HG02678 (cell line): ENCODE data around the gene TTC17.
"Not testable (repeated sequence)": the region's sequence is repeated elsewhere in the genome, so short reads cannot be mapped to it uniquely, and the experiment has no call there.

Experiments
- ATAC-seq: cut with Tn5 transposase; IDR thresholded peaks from one replicate; pipeline ENCODE4 v1.9.1; 2021; ENCODE audit warnings: mild to moderate bottlenecking, moderate library complexity; ENCODE audit not compliant: unreplicated experiment

The TTC17 gene, protein sequence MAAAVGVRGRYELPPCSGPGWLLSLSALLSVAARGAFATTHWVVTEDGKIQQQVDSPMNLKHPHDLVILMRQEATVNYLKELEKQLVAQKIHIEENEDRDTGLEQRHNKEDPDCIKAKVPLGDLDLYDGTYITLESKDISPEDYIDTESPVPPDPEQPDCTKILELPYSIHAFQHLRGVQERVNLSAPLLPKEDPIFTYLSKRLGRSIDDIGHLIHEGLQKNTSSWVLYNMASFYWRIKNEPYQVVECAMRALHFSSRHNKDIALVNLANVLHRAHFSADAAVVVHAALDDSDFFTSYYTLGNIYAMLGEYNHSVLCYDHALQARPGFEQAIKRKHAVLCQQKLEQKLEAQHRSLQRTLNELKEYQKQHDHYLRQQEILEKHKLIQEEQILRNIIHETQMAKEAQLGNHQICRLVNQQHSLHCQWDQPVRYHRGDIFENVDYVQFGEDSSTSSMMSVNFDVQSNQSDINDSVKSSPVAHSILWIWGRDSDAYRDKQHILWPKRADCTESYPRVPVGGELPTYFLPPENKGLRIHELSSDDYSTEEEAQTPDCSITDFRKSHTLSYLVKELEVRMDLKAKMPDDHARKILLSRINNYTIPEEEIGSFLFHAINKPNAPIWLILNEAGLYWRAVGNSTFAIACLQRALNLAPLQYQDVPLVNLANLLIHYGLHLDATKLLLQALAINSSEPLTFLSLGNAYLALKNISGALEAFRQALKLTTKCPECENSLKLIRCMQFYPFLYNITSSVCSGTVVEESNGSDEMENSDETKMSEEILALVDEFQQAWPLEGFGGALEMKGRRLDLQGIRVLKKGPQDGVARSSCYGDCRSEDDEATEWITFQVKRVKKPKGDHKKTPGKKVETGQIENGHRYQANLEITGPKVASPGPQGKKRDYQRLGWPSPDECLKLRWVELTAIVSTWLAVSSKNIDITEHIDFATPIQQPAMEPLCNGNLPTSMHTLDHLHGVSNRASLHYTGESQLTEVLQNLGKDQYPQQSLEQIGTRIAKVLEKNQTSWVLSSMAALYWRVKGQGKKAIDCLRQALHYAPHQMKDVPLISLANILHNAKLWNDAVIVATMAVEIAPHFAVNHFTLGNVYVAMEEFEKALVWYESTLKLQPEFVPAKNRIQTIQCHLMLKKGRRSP

DNA sequence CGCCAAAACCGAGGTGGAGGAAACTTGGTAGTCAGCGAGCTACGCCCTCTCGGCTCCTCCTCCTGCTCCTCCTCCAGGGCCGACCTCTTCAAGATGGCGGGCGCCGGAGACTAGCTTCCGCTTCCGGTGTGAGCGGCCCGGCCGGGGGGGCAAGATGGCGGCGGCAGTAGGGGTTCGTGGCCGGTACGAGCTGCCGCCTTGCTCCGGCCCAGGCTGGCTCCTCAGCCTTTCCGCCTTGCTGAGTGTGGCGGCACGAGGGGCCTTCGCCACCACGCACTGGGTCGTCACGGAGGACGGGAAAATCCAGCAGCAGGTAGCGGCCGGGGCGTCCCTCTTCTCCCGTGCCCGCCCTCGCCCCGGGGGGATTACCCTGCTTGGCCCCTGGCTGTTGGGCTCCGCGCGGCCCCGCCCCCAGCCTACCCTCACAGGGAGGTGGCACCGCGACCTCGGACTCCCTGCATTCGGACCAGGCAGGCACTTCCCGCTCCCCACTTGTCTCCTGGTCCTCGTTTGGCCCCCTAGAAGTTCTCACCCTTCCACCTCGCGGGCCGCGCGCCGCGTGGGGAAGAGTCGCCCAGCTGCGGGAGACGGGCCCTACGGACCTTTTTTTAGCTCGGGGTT is at the start of gene TTC17:
TSS of gene TTC17 (plus strand) at position 120 of the 621 bp plus-strand sequence. CDS start at position 155, 35 bp downstream.
- ATAC-seq = peak; percentile 94

DNA sequence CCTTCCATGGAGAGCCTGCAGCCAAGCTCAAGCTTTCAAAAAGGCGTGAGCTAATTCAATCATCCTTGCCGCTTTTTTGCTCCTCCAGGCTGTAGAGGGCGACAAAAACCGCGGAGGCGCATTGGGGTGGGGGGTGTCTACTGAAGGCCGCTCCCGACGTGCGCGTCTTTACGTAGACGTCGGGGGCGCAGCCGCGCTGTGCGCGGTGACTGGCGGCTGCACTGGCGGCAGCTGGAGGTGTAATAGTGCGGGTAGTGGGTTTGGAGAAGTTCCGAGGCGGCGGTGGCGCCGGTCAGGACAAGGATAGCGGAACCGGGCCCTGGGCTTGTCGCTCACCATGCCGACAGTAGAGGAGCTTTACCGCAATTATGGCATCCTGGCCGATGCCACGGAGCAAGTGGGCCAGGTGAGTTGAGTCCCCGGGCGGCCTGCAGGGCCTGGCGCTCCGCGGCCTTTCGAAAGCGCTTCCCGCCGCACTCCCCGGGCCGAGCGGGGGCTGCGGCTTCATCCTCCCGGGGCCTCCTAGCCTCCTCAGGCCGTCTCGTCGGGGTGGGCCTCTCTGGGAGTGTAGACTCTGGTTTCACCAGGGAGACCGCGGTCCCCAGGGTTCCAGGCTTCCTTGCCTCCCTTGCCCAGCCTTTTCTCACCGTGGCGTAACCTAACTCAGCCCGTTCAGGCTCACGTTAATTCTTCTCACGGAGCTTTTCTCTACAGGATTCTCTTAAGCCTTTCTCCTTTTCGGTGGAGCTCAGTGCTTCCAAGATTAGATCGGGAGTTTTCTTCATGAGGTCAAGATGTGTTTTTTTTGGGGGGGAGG is 46.7 kb upstream of the TTC17 start, which contains the start of gene API5:
TSS of gene API5 (plus strand) at position 206 of the 817 bp plus-strand sequence. CDS start at position 338, 132 bp downstream.
- peak; percentile 99 for ATAC-seq

DNA sequence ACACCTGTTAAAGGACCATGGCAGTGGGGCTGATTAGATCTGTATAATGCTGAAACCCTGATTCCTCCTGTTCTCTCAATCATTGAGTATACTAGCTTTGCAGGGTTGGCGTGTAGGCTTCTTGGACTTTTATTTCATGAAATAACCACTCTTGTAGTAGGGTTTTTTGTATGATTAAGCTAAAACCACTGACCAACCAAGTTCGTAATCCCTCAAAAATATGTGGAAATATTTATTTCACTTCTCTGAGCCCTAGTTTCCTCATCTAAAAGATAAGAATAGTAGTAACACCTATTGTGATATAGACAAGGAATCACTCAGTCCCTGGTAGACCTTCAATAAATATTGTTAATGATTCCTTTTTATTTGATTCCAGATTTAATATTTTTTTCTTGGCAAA is 42.8 kb upstream of the TTC17 start:
- no peak for ATAC-seq

DNA sequence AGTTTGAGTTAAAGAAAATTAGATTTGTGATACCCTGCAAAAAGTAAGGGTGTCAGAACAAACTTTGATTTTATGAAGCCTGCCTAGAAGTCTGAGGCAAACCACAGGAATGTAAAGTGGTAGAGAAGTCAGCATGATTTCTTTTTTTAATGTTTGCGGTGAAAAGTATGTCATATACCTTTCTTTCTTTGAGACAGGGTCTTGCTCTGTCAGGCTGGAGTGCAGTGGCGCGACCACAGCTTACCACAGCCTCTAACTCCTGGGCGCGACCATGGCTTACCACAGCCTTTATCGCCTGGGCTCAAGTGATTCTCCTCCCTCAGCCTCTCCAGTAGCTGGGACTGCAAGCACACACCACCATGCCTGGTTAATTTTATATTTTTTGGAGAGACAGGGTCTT is 42.3 kb upstream of the TTC17 start:
- no peak for ATAC-seq

DNA sequence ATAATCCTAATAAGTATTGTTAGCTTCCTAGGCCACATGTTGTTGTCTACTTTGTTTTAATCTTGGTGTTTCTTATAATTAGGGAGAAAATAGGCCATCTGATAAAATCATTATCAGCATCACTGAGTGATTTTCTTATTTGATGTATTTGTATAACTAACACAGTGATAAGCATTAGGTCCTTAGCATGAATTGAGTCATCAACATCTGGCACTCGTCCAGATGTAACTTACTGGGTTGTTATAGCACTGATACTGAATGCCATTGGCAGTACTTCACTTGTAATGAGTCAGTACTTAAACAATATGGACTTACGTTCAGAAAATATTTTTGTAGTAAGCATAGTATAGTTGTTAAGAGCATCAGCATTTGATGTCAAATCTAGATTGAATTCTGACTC is 30.7 kb upstream of the TTC17 start:
- no peak for ATAC-seq

DNA sequence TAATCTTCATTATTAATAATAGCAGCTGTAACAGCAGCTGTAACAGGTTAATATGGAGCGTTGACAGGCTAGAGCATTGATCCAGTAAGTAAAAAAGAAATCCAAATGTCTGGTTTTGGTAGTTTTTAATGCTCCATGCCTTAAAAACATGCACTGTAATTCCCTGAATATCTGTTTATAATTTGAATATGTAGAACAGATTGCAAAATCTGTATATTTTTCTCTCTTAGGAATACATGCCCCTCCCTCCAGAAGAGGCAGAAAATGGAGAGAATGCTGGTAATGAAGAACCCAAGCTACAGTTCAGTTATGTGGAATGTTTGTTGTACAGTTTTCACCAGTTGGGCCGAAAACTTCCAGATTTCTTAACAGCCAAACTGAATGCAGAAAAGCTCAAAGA is 30.2 kb upstream of the TTC17 start:
- ATAC-seq = no peak

DNA sequence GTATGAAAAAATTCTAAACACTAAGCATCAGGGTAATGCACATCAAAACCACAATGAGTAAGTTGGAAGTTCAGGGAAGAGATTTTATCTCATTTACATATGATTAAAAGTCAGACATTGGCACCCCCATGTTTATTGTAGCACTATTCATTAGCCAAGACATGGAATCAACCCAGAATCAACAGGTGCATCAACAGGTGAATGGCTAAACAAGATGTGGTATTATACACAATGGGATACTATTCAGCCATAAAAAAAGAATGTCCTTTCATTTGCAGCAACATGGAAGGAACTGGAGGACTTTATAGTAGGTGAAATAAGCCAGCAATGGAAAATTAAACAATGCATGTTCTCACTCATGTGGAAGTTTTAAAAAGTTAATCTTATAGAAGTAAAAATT is 17.6 kb upstream of the TTC17 start:
- no peak for ATAC-seq

DNA sequence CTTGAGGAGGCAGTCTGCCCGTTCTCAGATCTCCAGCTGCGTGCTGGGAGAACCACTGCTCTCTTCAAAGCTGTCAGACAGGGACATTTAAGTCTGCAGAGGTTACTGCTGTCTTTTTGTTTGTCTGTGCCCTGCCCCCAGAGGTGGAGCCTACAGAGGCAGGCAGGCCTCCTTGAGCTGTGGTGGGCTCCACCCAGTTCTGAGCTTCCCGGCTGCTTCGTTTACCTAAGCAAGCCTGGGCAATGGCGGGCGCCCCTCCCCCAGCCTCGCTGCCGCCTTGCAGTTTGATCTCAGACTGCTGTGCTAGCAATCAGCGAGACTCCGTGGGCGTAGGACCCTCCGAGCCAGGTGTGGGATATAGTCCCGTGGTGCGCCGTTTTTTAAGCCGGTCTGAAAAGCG is 7.3 kb upstream of the TTC17 start:
- not testable (repeated sequence) for ATAC-seq

DNA sequence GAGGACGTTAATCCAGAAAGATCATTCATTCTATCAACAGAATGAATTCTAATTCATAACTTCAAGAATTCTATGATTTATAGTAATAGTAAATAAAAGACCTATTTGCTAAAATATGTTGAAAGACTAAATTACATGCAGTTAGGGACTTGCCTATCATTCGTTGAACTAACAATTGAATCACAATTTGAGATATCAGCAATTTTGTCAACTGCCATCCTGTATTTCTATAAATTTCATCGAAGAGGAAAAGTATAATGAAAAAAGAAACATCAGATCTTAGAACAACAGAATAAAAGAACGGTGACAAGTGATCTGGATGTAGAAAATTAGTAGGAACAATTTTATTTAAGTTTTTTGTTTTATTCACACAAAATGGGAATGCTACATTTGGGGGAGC is 4.4 kb upstream of the TTC17 start:
- no peak for ATAC-seq

DNA sequence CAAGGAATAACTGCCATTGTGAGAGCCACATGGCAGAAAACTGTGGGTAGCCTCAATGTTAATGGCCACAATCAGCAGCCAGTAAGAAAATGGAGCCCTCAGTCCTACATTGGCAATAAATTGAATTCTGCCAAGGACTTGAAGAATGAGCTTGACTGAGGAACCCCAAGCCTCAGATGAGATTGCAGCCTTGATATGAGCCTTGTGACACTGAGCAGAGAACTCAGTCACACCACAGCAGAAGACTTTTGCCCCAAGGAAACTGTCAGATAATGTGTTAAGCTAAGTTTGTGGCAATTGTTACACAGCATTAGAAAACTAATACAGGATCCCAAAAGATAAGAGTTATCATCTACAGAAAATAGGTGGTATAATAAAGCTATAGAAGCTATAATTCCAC is 2.4 kb upstream of the TTC17 start:
- no peak for ATAC-seq

DNA sequence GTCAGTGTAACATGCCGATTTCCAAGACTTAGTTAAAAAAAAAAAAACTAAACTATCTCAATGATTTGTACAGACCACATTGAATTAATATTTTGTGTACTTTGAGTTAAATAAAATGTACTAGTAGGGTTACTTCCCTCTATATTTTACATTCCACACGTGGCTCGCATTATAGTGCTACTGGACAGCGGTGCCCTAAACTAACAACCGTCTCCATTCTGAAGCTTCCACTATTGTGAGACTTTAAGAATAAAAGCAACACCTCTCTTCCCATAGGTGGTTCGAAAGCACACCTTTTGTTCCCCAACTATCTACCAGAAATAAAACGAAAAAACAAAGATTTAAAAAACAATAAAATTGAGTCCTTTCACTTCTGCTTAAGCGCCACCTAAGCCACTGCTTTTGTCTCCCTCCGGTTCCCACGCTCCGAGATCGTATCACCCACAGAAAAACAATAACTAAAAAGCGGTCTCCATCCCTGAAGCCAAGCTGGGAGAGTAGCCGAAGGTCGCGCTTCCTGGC is 380 bp upstream of the TTC17 start:
- ATAC-seq = no peak

DNA sequence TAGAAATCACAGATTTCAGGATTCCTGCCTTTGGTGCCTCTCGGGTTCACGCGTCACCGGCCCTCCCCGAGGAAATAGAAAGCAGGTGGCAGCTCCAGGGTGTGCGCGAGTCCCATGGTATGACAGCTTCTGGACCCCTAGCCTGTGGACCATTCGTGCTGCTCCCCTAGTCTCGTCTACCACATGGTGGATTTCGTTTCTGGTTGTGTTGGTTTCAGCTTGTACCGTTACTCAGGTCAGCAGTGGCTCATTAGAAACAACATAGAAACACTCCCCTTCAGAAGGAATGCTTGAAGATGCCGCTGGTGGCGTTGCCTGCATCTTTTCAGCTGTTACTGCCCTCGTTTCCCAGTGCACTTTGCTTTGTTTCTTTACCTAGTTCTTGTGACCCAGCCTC is 700 bp downstream of the TTC17 start:
- ATAC-seq = peak; percentile 43

DNA sequence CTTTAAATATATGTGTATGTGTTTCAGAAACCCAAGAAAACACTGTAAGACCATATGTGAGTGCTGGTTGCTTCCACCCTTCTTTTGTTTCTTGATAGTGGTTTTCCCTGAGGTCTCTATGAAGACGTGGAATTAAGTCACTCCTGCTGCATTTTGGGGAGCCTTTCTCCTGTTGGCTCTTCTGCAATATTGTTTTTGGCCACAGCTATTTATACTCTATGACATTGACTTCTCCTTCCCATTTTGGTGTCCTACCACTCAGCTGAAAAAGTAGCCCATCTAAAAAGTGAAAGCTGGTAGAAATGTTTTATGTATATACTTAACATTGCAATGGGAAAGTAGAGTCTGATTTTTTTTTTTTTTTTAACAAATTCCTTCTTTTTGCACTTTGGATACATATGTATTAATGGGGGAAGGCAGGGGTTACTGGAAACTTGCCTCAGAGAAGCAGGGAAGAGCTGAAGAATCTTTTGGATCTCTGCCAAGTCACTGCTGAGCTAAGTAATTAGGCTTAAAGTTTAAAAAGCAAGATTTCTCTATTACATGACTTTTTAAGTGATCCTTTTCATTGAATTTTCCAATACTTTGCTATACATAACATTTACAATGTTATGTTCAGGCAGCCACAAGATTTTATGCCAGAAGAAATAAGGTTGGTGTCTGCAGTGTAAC is 1.8 kb downstream of the TTC17 start:
- ATAC-seq = no peak

DNA sequence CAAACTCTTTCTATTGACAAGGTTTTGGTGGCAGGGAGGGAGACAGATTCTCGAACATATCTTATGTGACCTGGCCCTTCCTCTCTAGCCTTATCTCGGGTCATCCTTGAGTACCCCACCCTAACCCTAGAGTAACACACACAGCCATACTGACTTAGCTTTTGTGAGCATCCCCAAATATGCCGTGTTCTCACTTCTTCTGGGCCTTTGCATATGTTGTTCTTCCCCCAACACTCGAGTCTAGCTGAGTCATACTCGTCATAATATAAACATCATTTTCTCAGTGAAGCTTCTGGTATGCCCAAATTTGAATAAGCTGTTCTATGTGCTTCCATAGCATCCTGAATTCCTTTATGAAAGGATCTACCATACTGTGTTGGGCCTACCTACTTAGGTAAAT is 8.0 kb downstream of the TTC17 start:
- no peak for ATAC-seq

DNA sequence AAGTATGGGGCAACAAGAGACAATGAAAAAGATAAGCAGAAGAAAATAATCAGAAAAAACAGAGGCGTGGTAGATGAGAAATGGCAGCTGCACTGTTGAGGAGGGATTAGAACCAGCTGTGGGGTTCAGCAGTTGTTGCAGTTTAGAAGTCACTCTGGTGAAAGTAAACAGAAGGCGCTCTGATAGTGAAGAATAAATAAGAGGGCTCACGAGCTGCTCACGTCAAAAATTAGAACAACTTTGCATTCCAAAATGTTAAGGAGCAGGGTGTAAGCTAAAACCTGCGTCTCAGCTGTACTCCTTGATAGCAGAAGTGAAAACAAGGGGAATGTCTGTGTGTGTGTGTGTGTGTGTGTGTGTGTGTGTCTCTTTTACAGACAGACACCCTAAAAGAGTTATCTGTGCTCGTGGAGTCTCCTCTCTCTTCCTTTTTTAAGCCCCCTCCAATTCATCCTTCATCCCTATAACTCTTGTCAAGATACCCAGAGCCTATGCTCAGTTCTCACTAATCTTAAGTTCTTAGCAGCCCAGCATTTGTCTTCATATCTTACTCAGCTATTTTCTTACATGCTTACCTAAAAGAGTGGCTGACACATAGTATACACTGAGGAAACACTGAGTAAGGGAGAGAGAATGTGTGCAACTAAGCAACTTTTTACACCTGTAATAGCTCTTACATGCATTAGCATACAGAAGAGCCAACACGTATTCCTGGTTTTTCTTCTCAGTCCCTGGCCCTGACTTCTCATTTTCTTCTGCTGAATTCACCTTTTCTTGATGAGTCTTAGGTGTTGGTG is 8.9 kb downstream of the TTC17 start:
- ATAC-seq = peak; percentile 46

DNA sequence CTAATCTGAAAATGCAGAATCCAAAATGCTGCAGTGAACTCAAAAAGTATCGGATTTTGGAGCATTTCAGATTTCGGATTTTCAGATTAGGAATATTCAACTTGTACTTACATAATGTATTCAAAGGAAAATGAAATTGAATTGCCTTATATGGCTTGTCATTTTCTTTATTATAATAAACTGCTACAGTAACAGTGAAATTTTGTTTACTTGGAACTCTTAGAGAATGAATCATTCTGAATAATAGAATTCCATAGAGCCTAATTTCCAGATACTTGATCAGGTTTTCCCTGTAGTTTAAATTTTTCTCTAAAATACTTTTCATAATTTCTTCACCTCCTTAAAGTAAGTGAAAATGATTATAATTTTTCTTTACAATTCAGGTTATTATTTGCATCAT is 17.3 kb downstream of the TTC17 start:
- ATAC-seq = no peak

DNA sequence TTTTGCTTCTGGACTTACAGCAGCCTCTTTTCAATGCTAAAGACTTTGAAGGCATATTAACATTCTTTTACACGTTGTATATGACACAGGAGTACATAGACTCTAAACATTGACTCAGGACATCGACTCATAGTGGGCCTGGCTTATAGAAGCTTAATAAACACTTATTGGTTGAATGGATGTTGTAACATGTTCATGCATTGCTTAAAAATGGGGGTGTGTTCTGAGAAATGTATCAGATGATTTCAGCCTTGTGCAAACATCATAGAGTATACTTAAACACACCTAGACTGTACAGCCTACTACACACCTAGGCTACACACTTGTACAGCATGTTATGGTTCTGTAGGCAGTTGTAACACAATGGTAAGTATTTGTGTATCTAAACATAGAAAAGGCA is 17.9 kb downstream of the TTC17 start:
- ATAC-seq = no peak

DNA sequence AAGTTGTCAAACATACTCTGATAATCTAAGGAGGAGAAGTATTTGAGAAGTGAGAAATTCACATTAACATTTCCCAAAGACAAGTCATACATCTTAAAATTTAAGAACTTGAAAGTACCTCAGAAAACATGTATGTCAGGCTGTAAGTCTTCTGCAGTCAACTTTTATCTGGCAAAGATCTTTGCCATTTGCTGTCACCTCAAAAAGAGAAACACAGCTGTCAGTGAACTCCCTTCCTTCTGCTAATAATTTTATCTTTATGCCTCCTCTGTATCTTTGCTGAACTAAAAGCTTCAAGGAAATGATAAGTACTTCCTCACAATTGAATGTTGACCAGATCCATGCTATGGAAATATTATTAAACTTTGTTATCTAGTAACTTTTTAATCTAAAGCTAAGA is 18.7 kb downstream of the TTC17 start:
- ATAC-seq = no peak

DNA sequence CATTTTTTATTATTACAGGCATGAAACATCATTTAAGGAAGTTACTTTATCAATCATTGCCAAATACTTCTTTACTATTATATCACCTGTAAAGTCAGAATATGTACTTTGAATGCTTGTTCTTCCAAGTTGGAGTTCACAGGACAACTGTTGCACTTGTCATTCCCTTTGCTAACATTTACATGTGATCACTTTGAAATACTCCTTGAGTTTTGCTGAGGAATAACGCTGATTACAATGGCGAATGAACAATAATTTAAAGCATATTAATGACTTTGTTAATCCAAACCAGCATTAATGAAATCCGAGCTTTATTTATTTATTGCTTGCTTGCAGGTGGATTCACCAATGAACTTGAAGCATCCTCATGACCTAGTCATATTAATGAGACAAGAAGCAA is 20.2 kb downstream of the TTC17 start:
- ATAC-seq = no peak
